Esophagus muscularis mucosa (tissue), 4 donors: ENCODE results near the gene ERC2.

Experiments used
- CTCF ChIP-seq, 3 experiments: fragments of 200-600 bp in 2 of 3; fragments of 450-650 bp in 1 of 3; sonication (generic) in 2 of 3; IDR thresholded peaks; one replicate each; pipeline ENCODE4 v1.5.1; 2017 to 2019; ENCODE audit warnings: antibody characterized with exemption in 3 of 3, mild to moderate bottlenecking in 2 of 3, moderate library complexity in 1 of 3
- EP300 ChIP-seq: sonication (generic); formaldehyde crosslinking; IDR thresholded peaks from one replicate; pipeline ENCODE4 v1.6.1; 2017; ENCODE audit warnings: antibody characterized with exemption
- POLR2A ChIP-seq: fragments of 450-650 bp; IDR thresholded peaks from one replicate; pipeline ENCODE4 v1.6.1; 2017; ENCODE audit warnings: antibody characterized with exemption, moderate library complexity, mild to moderate bottlenecking, low read depth
- POLR2AphosphoS5 ChIP-seq, 2 donors: sonication (generic); formaldehyde crosslinking; IDR thresholded peaks; one replicate each; pipeline ENCODE4 v1.6.1; 2017; ENCODE audit warnings: antibody characterized with exemption in 2 of 2

- TF ChIP-seq POLR2AphosphoS5 (IDR thresholded peaks at IDR 0.05) (no peak), CTCF (IDR thresholded peaks at IDR 0.05) (no peak), POLR2A (no peak), EP300 (no peak)
Measured at GRCh38 chr3:55909373-55909772, 558.9 kb downstream of the ERC2 start.
